ENCODE measurements around the gene OR2D2.

DNA sequence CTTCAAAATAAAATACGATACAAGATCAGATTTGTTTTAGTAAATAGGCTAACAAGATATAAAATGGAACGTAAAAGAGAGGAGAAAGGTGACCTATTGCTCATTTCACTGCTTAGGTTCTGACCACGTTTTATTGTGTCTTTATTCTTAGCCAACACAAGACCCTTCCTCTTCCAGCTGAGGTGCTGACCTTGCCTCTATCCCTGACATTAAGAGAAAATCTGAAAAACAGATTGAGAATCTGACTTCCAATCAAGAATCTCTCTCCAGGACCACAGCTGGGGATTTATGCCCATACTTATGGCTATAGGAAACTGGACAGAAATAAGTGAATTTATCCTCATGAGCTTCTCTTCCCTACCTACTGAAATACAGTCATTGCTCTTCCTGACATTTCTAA lies 46.9 kb downstream of the OR2D2 start, which contains the start of gene OR10A5:
- TF ChIP-seq POLR2A (IDR thresholded peaks at IDR 0.05; ENCODE audit: low read depth, low read length) (no peak), HDAC2 (IDR thresholded peaks at IDR 0.05) (no peak), CBX5 (IDR thresholded peaks at IDR 0.05; ENCODE audit: low read depth) (no peak), BRCA1 (IDR thresholded peaks at IDR 0.05; ENCODE audit: low read depth, low read length) (no peak), POU2F2 (IDR thresholded peaks at IDR 0.05; ENCODE audit: borderline replicate concordance, low read depth, low read length) (no peak)
- TF ChIP-seq, protein P1, sequence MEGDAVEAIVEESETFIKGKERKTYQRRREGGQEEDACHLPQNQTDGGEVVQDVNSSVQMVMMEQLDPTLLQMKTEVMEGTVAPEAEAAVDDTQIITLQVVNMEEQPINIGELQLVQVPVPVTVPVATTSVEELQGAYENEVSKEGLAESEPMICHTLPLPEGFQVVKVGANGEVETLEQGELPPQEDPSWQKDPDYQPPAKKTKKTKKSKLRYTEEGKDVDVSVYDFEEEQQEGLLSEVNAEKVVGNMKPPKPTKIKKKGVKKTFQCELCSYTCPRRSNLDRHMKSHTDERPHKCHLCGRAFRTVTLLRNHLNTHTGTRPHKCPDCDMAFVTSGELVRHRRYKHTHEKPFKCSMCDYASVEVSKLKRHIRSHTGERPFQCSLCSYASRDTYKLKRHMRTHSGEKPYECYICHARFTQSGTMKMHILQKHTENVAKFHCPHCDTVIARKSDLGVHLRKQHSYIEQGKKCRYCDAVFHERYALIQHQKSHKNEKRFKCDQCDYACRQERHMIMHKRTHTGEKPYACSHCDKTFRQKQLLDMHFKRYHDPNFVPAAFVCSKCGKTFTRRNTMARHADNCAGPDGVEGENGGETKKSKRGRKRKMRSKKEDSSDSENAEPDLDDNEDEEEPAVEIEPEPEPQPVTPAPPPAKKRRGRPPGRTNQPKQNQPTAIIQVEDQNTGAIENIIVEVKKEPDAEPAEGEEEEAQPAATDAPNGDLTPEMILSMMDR (IDR thresholded peaks at IDR 0.05 in 2 of 3, conservative IDR thresholded peaks at IDR 0.05 in 1 of 3; ENCODE audit: control insufficient read depth in 2 of 3, extremely low read depth in 1 of 3, insufficient read depth in 1 of 3, low read depth in 3 of 3, low read length in 3 of 3) = no peak
- TF ChIP-seq, protein P2, sequence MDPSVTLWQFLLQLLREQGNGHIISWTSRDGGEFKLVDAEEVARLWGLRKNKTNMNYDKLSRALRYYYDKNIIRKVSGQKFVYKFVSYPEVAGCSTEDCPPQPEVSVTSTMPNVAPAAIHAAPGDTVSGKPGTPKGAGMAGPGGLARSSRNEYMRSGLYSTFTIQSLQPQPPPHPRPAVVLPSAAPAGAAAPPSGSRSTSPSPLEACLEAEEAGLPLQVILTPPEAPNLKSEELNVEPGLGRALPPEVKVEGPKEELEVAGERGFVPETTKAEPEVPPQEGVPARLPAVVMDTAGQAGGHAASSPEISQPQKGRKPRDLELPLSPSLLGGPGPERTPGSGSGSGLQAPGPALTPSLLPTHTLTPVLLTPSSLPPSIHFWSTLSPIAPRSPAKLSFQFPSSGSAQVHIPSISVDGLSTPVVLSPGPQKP (IDR thresholded peaks at IDR 0.05; ENCODE audit: low read depth, low read length) = no peak

Measured in GM12878 (cell line).